WI38 (cell line): ENCODE results near the gene TMEM245.

Source experiments
- H3K4me3 ChIP-seq: 2 replicates; pipeline ENCODE4 v1.5.1; 2011; ENCODE audit warnings: low read depth, mild to moderate bottlenecking, control low read depth, low read length
- CTCF ChIP-seq: IDR thresholded peaks from 2 replicates; pipeline ENCODE4 v1.5.1; 2012; ENCODE audit warnings: low read depth, mild to moderate bottlenecking, control low read depth, low read length

TMEM245 gene

DNA sequence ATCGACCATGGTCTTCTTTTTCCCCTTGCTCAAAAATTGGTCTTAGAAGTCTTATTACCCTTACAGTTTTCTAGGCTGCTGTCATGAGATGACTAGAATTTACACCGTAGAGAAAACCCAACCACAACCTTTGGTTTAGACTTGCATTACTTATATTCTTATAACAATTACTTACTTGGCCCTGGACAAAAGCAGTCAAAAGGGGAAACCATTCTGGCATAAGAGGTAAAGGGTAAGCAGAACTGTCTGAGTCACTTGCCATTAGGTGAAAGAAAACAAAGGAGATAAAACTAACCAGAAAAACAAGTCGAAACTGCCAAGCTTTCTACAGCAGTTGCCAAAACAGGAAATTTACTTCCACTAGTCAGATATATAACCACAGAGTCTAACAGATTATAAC, 17.9 kb downstream of the TMEM245 start:
- TF ChIP-seq CTCF = no peak
- H3K4me3 ChIP-seq = no peak overlapping the region

DNA sequence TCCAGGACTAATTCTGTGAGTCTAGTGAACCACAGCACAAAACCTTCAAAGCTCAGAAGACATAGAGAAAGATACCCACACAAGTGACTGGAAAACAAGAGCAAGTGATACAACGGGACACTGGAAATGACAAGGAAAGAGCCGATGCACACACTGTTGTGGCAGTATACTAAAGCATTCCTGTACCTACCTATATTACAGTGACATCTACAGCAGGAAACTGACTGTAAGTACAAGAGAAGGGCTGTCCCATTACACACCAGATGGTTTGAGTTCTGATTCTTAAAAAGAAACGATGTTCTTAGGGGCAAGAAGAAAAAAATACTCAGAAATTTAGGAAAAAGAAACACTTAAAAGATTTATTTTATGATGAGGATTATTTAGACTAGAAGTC, 18.5 kb downstream of the TMEM245 start:
- no peak for TF ChIP-seq CTCF
- H3K4me3 ChIP-seq = no peak overlapping the region

DNA sequence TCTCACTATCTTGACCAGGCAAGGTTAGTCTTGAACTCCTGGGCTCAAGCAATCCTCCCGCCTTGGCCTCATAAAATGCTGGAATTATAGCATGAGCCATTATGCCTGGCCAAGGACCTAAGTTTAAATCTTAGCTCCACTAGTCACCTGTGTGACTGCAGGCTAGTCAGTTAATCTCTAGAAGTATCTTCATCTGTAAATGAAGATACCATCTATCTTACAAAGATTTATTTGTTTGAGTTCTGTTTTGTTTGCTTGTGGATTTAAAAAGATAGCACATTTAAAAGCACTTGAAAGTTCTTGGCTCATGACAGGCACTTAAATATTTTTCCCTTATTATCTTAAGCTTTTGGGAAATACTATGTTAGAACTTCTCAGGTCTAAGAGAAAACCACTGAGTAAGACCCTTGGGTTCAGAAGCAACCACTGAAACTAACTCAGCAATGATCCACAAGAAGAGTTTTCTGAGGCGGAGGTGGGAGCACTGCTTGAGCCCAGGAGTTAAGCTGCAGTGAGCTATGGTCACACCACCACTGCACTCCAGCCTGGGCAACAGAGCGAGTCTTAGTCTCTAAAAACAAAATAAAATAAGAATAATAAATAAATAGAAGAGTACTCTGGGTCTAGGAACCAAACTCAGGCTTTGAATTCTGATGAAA, 19.1 kb downstream of the TMEM245 start:
- no peak overlapping the region for H3K4me3 ChIP-seq
- no peak for TF ChIP-seq CTCF

DNA sequence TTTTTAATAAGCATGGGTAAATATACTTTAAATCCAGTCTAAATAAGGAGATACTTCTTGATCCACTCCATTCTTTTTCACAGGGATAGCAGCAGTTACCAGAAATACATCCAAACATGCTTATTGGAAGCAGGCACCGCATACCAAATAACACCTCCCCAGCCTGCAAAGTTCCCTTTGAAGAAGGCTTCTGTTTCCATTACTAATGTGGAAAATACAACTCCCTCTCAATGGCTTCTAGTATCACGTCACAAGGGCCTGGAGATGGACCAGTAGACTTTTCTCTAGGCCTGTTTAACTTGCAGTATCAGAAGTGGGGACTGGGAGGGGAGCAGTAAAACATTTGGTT, 20.8 kb downstream of the TMEM245 start:
- H3K4me3 ChIP-seq = no peak overlapping the region
- TF ChIP-seq CTCF = no peak

- H3K4me3 ChIP-seq = no peak overlapping the region
These were observed 21.4 kb downstream of the TMEM245 start for GRCh38 chr9:109098171-109098959.

DNA sequence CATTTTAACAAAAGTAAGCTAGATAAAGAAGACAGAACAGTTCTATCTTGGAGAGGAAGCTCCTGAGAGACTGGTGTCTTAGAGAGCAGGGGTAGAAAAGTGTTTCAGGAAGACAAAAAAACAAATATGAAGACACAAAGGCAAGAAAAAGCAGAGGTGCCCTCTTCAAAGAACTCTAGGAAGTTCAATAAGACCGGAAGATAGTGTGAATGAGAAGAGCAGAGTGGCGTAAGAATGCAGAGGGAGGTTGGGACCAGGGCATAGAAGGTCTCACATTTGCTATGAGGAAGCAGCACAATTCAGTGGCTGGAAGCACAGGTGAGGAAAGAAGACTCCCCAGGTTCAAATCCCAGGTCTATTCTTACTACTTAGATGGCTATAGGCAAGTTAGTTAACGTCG, 22.6 kb downstream of the TMEM245 start:
- no peak overlapping the region for H3K4me3 ChIP-seq
- no peak for TF ChIP-seq CTCF

More at GRCh38 chr9:109098171-109098959, 21.4 kb downstream of the TMEM245 start:
- 0 out of 2 replicates have a peak, but pooled peaks have one; percentile 30 for TF ChIP-seq CTCF

DNA sequence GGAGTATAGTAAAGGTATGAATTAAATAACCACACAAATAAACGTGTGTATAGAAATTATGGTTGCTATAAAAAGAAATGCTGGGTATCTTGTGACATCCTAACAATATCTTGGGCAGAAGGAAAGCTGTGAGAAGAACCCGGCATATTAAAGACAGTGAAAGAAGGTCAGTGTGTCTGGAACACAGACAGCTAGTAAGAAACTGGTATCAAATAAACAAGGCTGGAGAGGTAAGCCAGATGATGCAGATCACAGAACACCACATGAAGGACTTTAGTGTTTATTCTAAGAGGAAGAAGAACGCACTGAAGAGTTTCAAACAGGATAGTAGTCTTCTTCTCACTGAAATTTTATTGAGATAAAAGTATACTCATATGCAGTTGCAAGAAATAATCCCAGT, 24.4 kb downstream of the TMEM245 start:
- H3K4me3 ChIP-seq = no peak overlapping the region
- no peak for TF ChIP-seq CTCF
